GM12878 (cell line): ENCODE data around the gene AIFM3.

Experiments
- EGR1 ChIP-seq, 2 experiments: IDR thresholded peaks; 1 replicate in 1 of 2; 2 replicates in 1 of 2; pipeline ENCODE4 v1.6.1; 2011 to 2012; ENCODE audit warnings: low read depth in 2 of 2, low read length in 2 of 2, borderline replicate concordance in 1 of 2, mild to moderate bottlenecking in 1 of 2, moderate library complexity in 1 of 2
- MYC ChIP-seq: IDR thresholded peaks from 2 replicates; pipeline ENCODE4 v1.6.1; 2011; ENCODE audit warnings: mild to moderate bottlenecking, low read length, moderate library complexity, inconsistent platforms; ENCODE audit not compliant: insufficient read depth, insufficient replicate concordance, insufficient read length, severe bottlenecking

DNA sequence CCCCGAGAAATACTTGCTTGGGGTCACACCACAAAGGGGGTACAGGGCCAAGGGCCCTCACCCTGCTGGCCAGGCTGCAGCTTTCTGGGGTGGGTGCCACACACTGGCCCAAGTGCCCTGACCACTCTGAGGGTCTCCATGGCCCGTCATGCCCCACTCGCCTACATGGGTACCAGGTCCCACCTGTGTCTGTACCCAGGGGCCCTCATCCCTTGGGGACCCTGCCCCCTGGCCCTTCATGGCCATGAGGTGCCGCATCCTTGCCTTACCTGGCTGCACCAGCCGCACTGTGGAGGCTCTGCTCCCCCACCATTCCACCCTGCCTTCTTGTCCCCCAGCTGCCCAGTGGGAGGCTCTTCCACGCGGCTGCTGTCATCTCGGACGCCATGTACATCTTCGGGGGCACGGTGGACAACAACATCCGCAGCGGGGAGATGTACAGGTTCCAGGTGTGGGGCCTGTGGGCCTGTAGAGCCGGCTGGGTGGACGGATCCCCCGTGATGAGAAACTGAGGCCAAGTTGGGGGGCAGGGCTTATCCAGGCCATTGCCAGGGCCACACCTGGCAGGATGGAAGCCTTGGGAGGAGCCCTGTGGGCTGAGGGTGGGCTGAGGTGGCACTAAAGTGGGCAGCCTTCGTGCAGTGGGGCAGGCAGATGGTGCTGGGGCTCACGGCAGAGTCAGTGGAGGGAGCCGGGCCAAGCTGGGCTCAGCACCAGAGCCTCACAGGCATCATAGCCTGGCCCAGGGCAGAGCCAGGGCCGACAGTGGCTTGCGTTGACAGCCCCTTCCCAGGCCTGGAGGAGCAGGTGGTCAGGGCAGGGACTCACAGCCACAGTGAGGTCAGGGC, 25.6 kb downstream of the AIFM3 start:
- no peak for TF ChIP-seq EGR1 (IDR thresholded peaks at IDR 0.05; ENCODE audit: borderline replicate concordance in 1 of 2, low read depth in 2 of 2, low read length in 2 of 2)
- no peak for TF ChIP-seq MYC
